Measurements from ENCODE around the gene CCSER2.
"Not testable (repeated sequence)": the region's sequence is repeated elsewhere in the genome, so short reads cannot be mapped to it uniquely, and the experiment has no call there.

The CCSER2 gene

GRCh38 chr10:84342584-84342983 lies 14.2 kb downstream of the CCSER2 start:
- Histone ChIP-seq H3K79me2 (ENCODE audit: insufficient read depth, low read length) (peaks cover 22% of the 10 kb centered on the region), H3K4me2 (ENCODE audit: low read depth, low read length, poor library complexity, severe bottlenecking) (no peak overlapping the region), H3K4me3 (ENCODE audit: low read length, poor library complexity, severe bottlenecking) (no peak overlapping the region), H4K20me1 (ENCODE audit: insufficient read depth, low read length, poor library complexity, severe bottlenecking) (no peaks in the 10 kb centered on the region), H3F3A (ENCODE audit: low read depth) (no peaks in the 10 kb centered on the region), H3K36me3 (ENCODE audit: insufficient read depth, low read length) (no peaks in the 10 kb centered on the region), H3K4me1 (ENCODE audit: insufficient read depth, low read length, poor library complexity, severe bottlenecking) (no peaks in the 10 kb centered on the region), H3K9me3 (ENCODE audit: insufficient read depth, low read depth, low read length) (no peaks in the 10 kb centered on the region), H3K9ac (ENCODE audit: low read depth, low read length, poor library complexity, severe bottlenecking) (no peak overlapping the region), H3K9me2 (replicated peaks; ENCODE audit: low read depth, low read length) (no peaks in the 10 kb centered on the region), H2AFZ (ENCODE audit: low read length) (no peak overlapping the region), H3K27me3 (ENCODE audit: insufficient read depth, low read length, poor library complexity, severe bottlenecking) (no peaks in the 10 kb centered on the region)
- TF ChIP-seq EZH2phosphoT487 (IDR thresholded peaks at IDR 0.05; ENCODE audit: borderline replicate concordance) (no peak), CTCF (conservative IDR thresholded peaks at IDR 0.05; ENCODE audit: low read length) (no peak)

GRCh38 chr10:84343831-84344230 lies 15.4 kb downstream of the CCSER2 start:
- no peak overlapping the region for H2AFZ ChIP-seq (ENCODE audit: low read length)
- H3K36me3 ChIP-seq (ENCODE audit: insufficient read depth, low read length), result no peaks in the 10 kb centered on the region
- H3K9me3 ChIP-seq (ENCODE audit: insufficient read depth, low read depth, low read length), result no peaks in the 10 kb centered on the region
- H3F3A ChIP-seq (ENCODE audit: low read depth), result no peaks in the 10 kb centered on the region
- H3K27me3 ChIP-seq (ENCODE audit: insufficient read depth, low read length, poor library complexity, severe bottlenecking), result no peaks in the 10 kb centered on the region
- TF ChIP-seq EZH2phosphoT487 (IDR thresholded peaks at IDR 0.05; ENCODE audit: borderline replicate concordance) (no peak), CTCF (conservative IDR thresholded peaks at IDR 0.05; ENCODE audit: low read length) (no peak)
- no peaks in the 10 kb centered on the region for H3K4me1 ChIP-seq (ENCODE audit: insufficient read depth, low read length, poor library complexity, severe bottlenecking)
- no peaks in the 10 kb centered on the region for H3K9me2 ChIP-seq (replicated peaks; ENCODE audit: low read depth, low read length)
- peaks cover 22% of the 10 kb centered on the region for H3K79me2 ChIP-seq (ENCODE audit: insufficient read depth, low read length)
- no peak overlapping the region for H3K4me2 ChIP-seq (ENCODE audit: low read depth, low read length, poor library complexity, severe bottlenecking)
- no peak overlapping the region for H3K9ac ChIP-seq (ENCODE audit: low read depth, low read length, poor library complexity, severe bottlenecking)
- no peak overlapping the region for H3K4me3 ChIP-seq (ENCODE audit: low read length, poor library complexity, severe bottlenecking)
- H4K20me1 ChIP-seq (ENCODE audit: insufficient read depth, low read length, poor library complexity, severe bottlenecking), result no peaks in the 10 kb centered on the region

GRCh38 chr10:84344526-84344925 lies 16.1 kb downstream of the CCSER2 start:
- H4K20me1 ChIP-seq (ENCODE audit: insufficient read depth, low read length, poor library complexity, severe bottlenecking), result no peaks in the 10 kb centered on the region
- no peak overlapping the region for H3K4me3 ChIP-seq (ENCODE audit: low read length, poor library complexity, severe bottlenecking)
- no peak overlapping the region for H3K9ac ChIP-seq (ENCODE audit: low read depth, low read length, poor library complexity, severe bottlenecking)
- no peaks in the 10 kb centered on the region for H3K9me3 ChIP-seq (ENCODE audit: insufficient read depth, low read depth, low read length)
- peaks cover 22% of the 10 kb centered on the region for H3K79me2 ChIP-seq (ENCODE audit: insufficient read depth, low read length)
- no peaks in the 10 kb centered on the region for H3K27me3 ChIP-seq (ENCODE audit: insufficient read depth, low read length, poor library complexity, severe bottlenecking)
- no peak overlapping the region for H2AFZ ChIP-seq (ENCODE audit: low read length)
- H3K36me3 ChIP-seq (ENCODE audit: insufficient read depth, low read length), result no peaks in the 10 kb centered on the region
- no peak overlapping the region for H3K4me2 ChIP-seq (ENCODE audit: low read depth, low read length, poor library complexity, severe bottlenecking)
- TF ChIP-seq CTCF (conservative IDR thresholded peaks at IDR 0.05; ENCODE audit: low read length) (no peak), EZH2phosphoT487 (IDR thresholded peaks at IDR 0.05; ENCODE audit: borderline replicate concordance) (no peak)
- H3K4me1 ChIP-seq (ENCODE audit: insufficient read depth, low read length, poor library complexity, severe bottlenecking), result no peaks in the 10 kb centered on the region
- H3K9me2 ChIP-seq (replicated peaks; ENCODE audit: low read depth, low read length), result no peaks in the 10 kb centered on the region
- no peaks in the 10 kb centered on the region for H3F3A ChIP-seq (ENCODE audit: low read depth)

GRCh38 chr10:84347575-84348002 lies 19.2 kb downstream of the CCSER2 start:
- H2AFZ ChIP-seq (ENCODE audit: low read length); H4K20me1 ChIP-seq (ENCODE audit: insufficient read depth, low read length, poor library complexity, severe bottlenecking); H3K9ac ChIP-seq (ENCODE audit: low read depth, low read length, poor library complexity, severe bottlenecking); H3K4me2 ChIP-seq (ENCODE audit: low read depth, low read length, poor library complexity, severe bottlenecking); H3K4me1 ChIP-seq (ENCODE audit: insufficient read depth, low read length, poor library complexity, severe bottlenecking); H3K9me2 ChIP-seq (replicated peaks; ENCODE audit: low read depth, low read length); H3K79me2 ChIP-seq (ENCODE audit: insufficient read depth, low read length); H3K4me3 ChIP-seq (ENCODE audit: low read length, poor library complexity, severe bottlenecking); H3K9me3 ChIP-seq (ENCODE audit: insufficient read depth, low read depth, low read length); H3K36me3 ChIP-seq (ENCODE audit: insufficient read depth, low read length); H3K27me3 ChIP-seq (ENCODE audit: insufficient read depth, low read length, poor library complexity, severe bottlenecking); H3F3A ChIP-seq (ENCODE audit: low read depth): not testable (repeated sequence)

All from Loucy (cell line).